Suprapubic skin (tissue), 3 donors: ENCODE results near the gene ROBO3.

Experiments used
- EP300 ChIP-seq: sonication (generic); formaldehyde crosslinking; IDR thresholded peaks from one replicate; pipeline ENCODE4 v1.6.1; 2017; ENCODE audit warnings: antibody characterized with exemption
- POLR2A ChIP-seq, 2 donors: fragments of 450-650 bp; IDR thresholded peaks; one replicate each; pipeline ENCODE4 v1.6.1; 2017; ENCODE audit warnings: antibody characterized with exemption in 2 of 2, mild to moderate bottlenecking in 2 of 2, moderate library complexity in 2 of 2
- TF ChIP-seq, protein P1 (sequence below), 2 donors: fragments of 200-600 bp in 1 of 2; fragments of 450-650 bp in 1 of 2; sonication (generic) in 1 of 2; IDR thresholded peaks; one replicate each; pipeline ENCODE4 v1.5.1; 2016 to 2019; ENCODE audit warnings: antibody characterized with exemption in 2 of 2, mild to moderate bottlenecking in 1 of 2, moderate library complexity in 1 of 2

DNA sequence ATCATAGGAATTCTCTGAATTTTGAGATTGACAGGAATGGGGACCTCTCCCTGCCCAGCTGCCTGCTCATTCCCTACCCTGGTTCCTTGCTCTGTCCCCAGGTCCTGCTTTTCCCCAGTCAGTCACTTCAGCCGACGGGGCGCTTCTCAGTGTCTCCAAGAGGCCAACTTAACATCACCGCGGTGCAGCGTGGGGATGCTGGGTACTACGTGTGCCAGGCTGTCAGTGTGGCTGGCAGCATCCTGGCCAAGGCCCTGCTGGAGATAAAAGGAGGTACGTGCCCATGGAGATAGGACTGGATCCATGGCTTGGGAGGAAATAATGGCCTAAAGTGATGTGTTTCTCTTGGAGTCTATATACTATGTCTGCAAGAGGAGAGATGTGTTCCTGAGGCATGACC is 7.0 kb downstream of the ROBO3 start:
- TF ChIP-seq, protein P1, sequence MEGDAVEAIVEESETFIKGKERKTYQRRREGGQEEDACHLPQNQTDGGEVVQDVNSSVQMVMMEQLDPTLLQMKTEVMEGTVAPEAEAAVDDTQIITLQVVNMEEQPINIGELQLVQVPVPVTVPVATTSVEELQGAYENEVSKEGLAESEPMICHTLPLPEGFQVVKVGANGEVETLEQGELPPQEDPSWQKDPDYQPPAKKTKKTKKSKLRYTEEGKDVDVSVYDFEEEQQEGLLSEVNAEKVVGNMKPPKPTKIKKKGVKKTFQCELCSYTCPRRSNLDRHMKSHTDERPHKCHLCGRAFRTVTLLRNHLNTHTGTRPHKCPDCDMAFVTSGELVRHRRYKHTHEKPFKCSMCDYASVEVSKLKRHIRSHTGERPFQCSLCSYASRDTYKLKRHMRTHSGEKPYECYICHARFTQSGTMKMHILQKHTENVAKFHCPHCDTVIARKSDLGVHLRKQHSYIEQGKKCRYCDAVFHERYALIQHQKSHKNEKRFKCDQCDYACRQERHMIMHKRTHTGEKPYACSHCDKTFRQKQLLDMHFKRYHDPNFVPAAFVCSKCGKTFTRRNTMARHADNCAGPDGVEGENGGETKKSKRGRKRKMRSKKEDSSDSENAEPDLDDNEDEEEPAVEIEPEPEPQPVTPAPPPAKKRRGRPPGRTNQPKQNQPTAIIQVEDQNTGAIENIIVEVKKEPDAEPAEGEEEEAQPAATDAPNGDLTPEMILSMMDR (IDR thresholded peaks at IDR 0.05), result no peak
- TF ChIP-seq POLR2A (IDR thresholded peaks at IDR 0.05), result no peak
- TF ChIP-seq EP300, result no peak
